Activated CD8-positive, alpha-beta memory T cell treated with anti-CD3 and anti-CD28 coated beads for 1 hour (primary cell): ENCODE measurements around the gene KDM5C.

Experiments used
- DNase-seq, 2 donors: peaks; one replicate each; pipeline ENCODE4 v3.0.0-alpha.2; 2020; ENCODE audit warnings: low read depth in 1 of 2; ENCODE audit errors: extremely low read depth in 1 of 2

Gene KDM5C

DNA sequence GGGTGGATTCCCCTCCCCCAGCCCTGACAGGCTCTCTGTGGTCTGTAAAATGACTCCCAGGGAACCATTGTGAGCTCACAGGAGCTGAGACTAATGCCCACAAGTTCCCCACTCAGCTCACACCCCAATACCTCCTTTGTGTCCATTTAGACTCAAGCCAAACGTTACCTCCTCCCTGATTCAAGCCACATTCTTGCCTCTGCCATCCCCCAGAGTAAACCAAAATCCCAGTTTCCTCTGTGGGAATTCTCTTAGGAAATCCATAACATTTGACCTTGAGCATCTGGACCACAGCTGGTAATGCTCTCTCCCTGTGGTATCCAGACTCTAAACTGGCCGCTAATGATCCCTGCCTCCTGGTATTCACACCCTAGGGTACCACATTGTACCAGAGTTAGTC lies 26.3 kb upstream of the KDM5C start:
- DNase-seq = no peak

DNA sequence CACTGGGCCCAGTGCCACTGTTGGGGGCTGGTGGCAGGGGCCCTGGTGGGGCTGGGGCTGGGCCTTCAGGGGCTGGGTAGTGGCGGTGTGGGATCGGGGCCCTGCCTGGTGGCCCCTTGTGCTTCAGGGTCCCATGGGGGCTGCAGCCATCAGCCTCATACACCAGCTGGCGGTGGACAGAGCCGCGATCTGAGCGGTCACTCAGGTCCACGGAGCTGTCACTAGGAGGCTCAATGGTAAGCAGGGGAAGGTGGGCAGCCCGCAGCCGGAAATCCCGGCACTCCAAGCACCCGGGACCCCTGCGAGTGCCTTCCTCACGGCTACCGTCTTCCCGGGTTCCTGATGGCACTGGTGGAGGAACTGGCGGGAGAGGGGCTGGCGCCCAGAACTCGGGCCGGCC lies 25.5 kb upstream of the KDM5C start:
- no peak for DNase-seq

DNA sequence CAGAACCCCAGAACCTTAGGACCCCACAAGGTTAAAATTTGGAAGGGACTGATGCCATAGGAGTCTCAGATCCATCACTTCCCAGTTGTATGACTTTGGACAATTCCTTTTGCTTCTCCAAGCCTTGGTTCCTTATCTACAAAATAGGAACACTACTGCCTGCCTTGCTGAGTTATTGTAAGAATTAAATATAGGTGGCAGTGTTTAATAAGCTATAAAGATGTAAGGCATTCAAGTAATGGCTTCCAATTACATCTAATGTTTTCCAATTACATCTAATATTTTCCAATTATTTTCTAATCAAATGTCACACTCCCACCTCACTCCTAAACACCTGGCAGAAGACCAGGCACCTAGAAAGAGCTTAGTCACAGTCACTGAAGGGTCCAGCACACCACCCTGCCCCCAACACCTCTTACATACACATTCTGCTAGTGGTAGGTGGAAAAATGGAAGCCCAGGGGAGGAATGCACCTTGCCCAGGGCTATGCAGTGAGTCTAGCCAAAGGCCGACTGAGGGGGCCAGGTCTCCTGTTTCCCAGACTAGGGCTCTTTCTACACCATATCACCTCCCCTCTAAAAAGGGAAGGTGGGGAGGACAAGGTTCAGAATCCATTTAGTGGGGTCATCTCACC lies 24.5 kb upstream of the KDM5C start:
- DNase-seq = no peak

DNA sequence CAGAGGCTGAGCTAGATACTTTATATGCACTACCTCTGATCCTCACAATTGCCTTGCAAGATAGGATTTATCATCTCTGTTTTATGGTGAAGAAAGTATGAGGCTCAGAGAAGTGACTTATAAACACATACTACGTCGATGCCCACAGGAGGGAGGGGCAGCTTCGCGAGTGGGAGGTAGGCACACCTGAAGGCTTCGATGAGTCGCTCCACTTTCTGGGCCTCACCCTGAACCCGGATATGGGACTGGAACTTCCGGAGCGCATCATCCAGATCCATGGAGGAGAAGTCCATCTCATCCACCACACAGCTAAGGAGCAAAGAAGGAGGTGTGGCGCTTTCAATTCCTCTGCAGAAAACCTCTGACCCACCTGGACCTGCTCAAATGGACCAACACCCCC lies 22.9 kb upstream of the KDM5C start:
- DNase-seq = no peak

DNA sequence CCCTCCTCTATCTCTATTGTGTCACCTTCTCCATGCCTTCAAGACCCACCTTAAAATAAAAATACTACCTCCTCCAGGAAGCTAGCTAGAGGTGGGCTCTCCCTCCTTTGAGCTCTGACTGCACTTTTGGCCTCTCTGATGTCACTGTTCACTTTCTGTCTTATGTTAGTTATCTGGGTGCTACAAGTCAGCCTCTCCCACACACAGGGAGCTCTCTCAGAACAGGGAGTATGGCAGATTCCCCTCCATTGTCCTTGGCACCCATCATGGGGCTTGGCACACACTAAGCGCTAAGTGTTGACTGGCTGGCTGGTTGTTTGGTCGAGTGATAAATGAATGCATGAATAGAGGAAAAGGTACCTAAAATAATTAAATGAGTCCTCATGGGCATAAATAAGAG lies 21.2 kb upstream of the KDM5C start:
- no peak for DNase-seq

DNA sequence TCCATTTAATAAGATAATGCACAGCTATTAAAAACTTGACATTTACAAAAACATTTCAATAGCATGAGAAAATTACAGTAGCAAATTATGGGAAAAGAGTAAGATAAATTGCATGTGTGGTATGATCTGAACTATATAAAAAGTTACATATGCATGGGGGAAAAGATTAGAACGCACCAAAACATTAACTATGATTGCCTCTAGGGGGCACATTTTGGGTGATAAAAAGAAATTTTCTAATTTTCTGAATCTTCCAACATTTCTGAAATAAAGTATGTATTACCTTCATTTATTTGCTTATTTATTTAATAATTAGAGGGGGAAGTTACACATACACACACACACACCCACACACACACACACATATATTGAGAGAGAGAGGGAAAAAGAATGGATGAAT lies 19.6 kb upstream of the KDM5C start:
- no peak for DNase-seq

DNA sequence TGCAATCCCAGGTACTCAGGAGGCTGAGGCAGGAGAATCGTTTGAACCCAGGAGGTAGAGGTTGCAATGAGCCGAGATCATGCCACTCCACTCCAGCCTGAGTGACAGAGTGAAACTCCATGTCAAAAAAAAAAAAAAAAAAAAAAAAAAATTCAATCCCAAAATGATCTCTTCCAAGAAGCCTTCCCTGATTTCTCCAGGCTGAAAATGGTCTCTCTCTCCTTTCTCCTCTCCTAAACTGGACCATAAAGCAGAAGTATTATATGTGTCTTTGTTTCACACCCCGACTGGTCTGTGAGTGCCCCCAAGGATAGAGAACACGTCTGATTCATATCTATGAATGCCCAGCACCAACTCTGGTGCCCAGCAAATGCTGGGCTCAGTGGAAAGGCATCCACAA lies 17.3 kb upstream of the KDM5C start:
- DNase-seq = no peak

DNA sequence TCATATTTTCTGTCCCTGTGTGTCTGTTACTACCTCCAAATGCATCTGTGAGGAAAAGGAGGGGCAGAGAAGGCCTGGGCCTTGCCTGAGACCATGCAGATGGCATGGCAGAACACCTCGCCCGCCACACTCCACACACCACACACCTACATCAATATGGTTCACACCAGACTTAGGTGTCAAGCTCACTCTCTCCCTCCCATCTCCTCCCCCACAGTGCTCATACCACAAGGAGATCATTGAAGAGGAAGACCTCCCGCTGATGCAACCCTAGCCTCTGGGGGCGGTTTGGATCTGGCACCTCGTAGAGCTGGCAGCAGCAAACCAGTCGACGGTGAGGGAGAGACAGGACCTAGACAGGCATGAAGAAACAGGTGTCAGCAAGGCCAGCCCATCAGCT lies 16.6 kb upstream of the KDM5C start:
- no peak for DNase-seq

DNA sequence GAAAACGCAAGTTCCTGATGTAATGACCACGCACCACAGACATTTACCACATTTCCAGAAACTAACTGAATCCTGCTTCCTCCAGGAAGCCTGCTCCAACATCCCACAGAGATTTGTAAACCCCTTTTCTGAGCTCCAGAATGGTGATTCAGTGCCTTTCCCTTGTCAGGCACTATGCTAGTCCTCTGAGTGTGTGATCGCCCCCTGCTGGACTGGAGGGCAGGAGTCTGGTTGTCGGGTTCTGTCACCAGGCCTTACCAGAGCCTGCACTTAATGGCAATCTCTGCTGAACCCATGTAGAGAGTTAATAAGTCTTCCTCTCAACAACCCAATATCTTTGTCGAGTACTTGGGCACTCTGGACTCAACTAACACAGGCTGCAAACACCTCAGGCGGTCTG lies 14.5 kb upstream of the KDM5C start:
- DNase-seq = no peak

DNA sequence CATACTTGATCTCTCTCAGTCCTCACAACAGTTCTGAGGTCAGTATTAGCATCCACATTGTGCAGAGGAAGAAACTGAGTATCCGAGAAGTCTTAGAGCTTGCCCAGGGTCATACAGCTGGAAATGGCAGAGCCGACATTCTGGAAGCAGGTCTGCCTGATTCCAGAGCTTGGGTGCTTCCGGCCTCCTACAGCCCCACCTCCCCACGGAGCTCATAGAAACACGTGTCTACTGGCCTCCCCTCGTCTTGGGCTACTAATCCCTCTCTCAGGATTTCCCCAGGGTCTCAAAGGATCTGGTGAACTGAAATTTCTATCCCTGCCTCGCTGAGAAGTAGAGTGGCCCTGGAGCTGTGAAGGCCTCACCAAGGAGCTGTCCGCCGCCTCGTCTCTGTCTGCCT lies 12.0 kb upstream of the KDM5C start:
- no peak for DNase-seq

DNA sequence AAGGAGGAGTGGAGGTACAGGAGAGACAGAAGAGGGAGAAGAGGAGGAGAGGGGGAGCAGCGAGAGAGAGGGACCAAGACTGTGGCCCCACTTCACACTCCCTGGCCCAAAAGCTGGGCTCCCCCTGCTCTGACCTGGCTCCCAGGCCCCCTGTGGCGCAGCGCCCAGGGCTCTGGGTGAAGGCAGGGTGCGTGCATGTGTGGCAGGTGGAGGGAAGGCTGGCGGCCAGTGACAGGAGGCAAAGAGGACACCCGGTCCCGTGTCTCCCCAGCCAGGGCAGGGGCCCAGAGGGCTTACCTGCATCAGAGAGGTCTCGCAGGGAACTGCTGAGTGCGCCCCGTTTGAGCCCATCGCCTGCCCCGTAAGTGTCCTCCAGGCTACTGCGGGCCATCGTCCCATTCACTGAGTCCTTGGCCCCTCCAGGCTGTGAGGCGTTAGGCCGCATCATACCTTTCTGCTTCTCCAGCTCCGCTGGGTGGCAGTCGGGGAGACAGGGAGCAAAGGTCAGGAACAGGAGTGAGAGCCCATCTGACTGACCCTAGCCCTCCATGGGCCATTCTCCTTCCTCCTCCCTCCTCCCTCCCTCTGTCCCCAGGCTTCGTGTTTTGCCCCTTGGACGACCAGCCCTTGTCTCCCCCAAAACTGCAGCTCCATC lies 11.1 kb upstream of the KDM5C start:
- DNase-seq = no peak

DNA sequence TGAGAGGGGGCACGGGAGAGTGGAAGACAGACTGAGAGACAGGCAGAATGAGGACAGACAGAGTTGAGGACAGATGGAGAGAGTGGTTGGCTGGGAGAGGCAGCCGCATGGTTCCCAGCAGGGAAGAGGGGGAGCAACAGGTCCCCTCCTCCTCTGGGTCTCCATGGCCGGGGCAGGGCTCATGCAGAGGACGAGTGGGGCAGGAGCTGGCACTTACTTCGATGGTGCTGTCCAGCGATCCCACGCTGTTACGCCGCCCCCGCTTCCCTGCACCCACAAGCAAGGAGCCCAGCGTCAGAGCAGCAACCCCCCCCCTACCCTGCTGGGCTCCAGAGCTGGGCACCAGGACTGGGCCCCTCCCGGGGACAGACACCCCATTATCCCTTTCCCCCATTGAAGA lies 10.6 kb upstream of the KDM5C start:
- DNase-seq = no peak

DNA sequence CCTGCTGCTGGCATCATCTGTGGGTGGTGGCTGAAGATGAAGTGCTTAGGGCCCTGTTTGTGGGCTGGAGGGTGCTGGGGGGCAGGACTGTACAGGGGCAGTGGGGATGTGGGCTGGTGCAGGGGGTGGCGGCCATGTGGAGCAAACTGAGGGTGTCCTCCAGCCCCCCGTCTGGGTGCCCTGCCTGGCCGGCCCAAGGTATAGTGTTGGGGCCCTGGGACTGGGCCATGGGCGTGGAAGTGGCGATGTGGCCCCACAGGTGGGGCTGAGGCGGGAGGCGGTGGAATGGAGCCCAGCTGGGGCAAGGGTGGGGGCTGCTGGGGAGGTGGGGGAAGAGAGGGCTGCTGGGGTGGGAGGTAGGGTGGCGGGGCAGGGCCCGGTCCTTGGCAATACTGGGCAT lies 9.5 kb upstream of the KDM5C start:
- DNase-seq = no peak

DNA sequence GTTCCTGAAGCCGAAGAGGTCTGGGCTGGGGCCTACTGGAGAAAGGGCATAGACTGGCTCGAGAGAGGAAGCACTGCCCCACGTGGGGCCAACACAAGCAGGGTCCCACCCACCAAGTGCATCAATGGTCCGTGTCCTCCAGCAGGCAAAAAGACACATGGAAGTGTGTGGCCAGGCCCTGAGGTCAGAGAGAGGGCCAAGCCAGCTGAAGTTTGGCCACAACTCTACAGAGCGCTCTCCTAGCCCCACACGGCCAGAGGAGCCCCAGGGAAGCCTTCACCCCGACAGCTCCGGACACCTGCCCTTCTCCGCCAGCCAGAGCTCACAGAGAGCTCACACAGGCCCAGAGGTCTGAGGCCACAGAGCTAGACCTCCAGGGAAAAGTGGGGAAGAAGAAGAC lies 8.5 kb upstream of the KDM5C start:
- DNase-seq = no peak

DNA sequence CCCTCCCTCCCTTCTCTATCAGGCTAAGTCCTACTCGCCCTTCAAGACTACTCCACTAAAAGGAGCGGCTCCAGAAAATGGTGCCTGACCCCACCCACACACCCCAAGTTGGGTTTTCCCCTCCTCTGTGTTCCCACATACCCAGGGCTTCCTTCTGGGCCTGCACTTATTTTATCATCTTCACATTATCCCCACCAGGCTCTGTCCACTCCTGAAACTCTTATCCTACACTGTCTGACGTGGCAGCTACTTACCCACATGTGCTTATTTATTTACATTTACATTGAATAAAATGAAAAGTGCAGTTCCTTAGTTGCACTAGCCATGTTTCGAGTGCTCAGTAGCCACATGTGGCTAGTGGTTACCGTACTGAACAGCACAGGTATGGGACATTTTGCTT lies 5.1 kb upstream of the KDM5C start:
- DNase-seq = no peak

DNA sequence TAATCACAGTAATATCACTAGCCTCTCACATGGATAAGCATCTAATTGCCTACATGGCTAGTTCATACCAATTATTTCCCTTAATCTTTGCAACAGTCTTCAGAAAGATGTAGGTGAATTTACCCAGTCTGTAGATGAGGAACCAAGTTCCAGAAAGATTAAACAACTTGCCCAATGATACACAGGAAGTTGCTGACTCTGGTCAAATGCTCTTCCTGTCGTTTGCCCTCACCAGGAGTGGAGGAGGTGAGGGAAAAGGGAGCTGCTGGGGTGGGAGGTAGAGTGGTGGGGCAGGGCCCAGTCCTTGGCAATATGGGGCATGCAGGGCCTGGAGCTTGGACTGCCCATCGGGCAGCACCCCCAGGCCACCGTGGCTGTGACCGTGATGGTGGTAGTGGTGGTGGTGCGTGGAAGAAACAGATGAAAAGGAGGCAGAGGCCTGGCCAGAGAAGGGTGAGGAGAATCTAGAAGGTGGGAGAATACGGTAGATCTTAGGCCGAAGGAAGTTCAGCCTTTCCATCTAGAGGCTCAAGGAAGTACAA lies 2.3 kb upstream of the KDM5C start:
- DNase-seq = no peak

DNA sequence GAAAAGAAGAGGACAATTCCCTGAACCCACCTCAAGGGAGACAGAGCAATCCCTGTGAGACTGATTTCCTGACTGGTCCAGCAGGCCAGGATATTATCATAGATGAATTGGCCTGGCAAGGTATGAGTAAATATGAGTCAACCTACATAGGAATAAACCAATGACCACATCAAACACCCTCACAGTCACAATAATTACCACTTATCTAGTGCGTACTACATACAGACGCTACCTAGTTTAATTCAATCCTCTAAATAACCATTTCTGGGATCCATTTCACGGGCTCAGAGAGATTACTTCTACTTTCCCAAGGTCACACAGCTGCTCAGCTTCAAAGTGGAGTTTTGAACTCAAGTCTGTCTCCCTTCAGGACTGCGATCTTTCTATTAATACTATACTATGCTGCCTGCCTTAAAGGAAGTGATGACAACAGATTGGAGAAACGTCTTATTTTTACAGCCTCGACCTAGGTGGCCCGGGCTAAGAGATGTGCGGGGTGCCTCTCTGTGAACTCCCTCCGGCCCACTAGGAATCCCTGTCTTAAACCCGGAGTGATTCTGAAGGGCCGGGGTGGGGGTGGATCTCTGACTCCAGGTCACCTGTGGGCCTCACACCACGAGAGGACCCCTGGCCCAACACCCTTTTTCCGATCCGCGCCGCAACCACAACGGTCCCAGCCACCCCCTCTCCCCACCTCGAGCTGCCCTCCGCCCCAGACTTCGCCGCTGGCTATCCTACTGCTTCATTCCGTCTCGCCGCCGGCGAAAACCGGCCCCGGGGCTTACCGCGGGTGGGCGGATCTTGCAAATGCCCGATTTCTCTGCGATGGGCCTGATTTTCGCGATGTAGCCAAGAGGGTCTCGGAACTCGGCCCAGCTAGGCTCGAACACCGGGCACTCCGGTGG lies 800 bp downstream of the KDM5C start:
- no peak for DNase-seq

DNA sequence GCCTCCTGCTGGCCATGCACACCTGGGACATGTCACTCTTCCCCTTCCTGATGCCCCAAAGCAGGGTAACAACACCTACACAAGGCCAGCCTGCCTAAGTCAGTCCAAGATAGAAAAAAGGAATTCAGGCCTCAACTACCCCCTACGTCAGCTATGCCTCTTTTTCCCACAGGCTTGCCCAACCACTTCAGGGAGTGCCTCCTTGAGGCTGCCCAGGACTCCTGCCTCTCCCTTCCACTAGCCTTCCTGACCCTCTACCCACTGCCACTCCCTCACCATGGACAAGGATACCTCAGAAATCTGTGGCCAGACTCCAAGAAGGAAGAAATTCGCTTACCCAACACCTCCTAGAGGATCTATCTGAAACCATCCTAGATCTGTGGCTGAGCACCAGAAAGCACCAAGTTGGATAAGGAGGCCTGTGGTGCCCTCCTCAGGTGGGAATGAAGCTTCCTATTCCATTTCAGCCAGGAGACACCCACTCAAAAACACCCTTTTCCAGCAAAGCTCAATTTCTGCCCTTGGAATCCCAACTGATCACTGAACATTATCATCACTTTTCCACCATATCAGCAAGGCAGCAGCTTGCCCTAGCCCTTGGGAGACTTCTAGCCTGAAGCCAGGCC lies 1.8 kb downstream of the KDM5C start:
- DNase-seq = no peak

DNA sequence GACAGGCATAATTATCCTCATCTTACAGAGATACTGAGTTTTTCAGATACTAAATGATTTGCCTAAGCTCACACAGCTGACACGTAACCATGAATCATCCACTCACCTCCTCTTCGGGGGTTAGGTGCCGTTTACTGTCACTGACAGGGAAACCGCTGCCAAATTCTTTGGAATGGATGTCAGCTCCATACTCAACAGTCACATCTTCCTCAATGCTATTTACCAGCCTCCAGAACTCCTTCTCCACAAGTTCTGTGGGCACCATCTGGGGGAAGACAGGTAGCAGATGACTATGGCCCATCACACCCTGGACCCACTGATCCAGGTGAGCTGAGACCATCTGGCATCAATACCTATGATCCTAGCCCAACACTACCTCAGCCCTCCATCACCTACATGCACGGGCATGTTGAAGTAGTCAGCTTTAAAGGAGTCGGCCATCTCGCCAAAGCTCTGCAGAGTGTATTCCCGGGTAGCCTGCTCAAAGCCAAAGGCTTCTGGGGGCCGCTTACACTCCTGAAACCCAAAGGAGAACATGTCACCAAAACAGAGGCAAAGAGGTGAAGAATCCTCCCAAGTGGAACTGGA lies 13.5 kb downstream of the KDM5C start:
- no peak for DNase-seq

DNA sequence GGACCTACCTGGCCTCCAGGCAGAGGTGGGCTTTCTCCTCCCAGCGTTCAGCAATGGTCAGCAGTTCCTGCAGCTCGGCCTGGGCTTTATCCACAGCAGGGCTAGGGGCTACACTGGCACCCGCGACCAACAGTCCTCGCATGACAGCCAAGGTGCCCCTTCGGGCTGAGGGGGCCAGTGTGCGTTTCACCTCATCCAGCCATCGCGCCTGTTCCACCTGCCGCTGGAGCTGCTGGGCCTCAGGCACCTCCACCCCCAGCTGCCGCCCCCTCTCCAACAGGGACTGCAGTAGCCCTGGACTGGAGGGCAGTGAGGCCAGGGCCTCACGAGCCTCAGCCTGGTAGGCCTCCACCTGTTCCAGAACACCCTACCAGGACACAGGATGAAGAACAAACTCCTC lies 28.3 kb downstream of the KDM5C start:
- DNase-seq = no peak

DNA sequence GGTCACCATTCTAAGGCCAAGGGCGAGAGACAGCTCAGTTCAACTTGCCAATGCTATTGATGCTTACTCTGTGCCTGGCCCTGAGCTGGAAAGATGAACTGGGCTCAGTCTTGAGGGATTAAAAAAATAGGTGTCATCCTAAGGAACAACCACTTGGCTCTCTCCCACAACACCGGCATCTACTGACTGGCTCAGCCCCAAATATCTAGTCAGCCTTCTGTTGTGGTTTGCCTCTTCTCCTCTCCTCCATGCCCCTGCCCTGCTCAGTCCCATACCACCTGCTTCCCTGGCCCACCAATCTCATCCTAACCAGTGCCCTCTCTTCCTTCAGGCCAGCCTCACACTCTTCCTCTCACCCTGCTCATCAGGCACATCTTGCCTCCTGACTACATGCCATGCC lies 29.6 kb downstream of the KDM5C start:
- no peak for DNase-seq
